Measurements from ENCODE around the gene CD302. TPM values are rescaled to one million over a fixed set of nuclear protein-coding genes. Genes with fewer than 3 reads are reported as not detected.

Gene CD302
- total RNA-seq, 1 experiment from 2014 or later, result 3.3 TPM

DNA sequence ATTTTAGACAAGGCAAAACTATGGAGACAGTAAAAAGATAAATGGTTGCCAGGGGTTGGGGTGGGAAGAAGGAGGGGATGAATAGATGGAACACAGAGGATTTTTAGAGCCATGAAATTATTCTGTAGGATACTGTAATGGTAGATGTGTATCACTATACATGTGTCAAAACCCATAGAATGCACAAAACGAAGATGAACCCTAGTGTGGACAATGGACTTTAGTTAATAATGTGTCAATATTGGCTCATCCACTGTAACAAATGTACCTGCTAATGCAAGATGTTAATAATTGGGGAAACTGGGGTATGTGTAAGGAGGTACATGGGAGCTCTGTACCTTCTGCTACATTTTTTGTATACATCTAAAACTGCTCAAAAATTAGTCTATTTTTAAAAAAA, 1.8 kb upstream of the CD302 start:
- DNase-seq (ENCODE audit: low read depth, low spot score) (no peak), ATAC-seq (no peak)
- POLR2A ChIA-PET, result no interaction called here
- Histone ChIP-seq H3K27me3 (ENCODE audit: control insufficient read depth, insufficient read depth, low read length) (peaks cover 20% of the 10 kb centered on the region), H3K27ac (ENCODE audit: low read length) (no peak overlapping the region), H3K4me1 (ENCODE audit: control insufficient read depth, insufficient read depth, low read length) (peaks cover 7% of the 10 kb centered on the region), H3K4me3 (ENCODE audit: low read depth in 2 of 2, low read length in 2 of 2) (no peak overlapping the region), H3K9me3 (ENCODE audit: control insufficient read depth, insufficient read depth, low read depth, low read length) (no peaks in the 10 kb centered on the region), H3K36me3 (ENCODE audit: control insufficient read depth, insufficient read depth, low read length) (no peaks in the 10 kb centered on the region)
- in situ Hi-C loops (cut with HindIII; ENCODE audit: low pct_unique_long_range_greater_than_20kb, low sequenced_read_pairs) (no loop called here), intact Hi-C loops (cut with micrococcal nuclease; ENCODE audit: unreplicated experiment) (loop anchor here (10.0 kb wide), 1 partner anchor 165 kb away; no protein-coding TSS in a partner anchor)
- CTCF ChIA-PET, result no interaction called here
- no TSS peak for BruUV-seq (replicated peaks)
- TF ChIP-seq TCF7L2 (IDR thresholded peaks at IDR 0.05; ENCODE audit: low read depth, low read length) (no peak), POLR2AphosphoS5 (IDR thresholded peaks at IDR 0.05; ENCODE audit: low read depth, low read length) (no peak), SIN3A (IDR thresholded peaks at IDR 0.05; ENCODE audit: borderline replicate concordance, insufficient read depth, low read depth, low read length) (no peak)
- TF ChIP-seq, protein P1, sequence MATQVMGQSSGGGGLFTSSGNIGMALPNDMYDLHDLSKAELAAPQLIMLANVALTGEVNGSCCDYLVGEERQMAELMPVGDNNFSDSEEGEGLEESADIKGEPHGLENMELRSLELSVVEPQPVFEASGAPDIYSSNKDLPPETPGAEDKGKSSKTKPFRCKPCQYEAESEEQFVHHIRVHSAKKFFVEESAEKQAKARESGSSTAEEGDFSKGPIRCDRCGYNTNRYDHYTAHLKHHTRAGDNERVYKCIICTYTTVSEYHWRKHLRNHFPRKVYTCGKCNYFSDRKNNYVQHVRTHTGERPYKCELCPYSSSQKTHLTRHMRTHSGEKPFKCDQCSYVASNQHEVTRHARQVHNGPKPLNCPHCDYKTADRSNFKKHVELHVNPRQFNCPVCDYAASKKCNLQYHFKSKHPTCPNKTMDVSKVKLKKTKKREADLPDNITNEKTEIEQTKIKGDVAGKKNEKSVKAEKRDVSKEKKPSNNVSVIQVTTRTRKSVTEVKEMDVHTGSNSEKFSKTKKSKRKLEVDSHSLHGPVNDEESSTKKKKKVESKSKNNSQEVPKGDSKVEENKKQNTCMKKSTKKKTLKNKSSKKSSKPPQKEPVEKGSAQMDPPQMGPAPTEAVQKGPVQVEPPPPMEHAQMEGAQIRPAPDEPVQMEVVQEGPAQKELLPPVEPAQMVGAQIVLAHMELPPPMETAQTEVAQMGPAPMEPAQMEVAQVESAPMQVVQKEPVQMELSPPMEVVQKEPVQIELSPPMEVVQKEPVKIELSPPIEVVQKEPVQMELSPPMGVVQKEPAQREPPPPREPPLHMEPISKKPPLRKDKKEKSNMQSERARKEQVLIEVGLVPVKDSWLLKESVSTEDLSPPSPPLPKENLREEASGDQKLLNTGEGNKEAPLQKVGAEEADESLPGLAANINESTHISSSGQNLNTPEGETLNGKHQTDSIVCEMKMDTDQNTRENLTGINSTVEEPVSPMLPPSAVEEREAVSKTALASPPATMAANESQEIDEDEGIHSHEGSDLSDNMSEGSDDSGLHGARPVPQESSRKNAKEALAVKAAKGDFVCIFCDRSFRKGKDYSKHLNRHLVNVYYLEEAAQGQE (IDR thresholded peaks at IDR 0.05; ENCODE audit: insufficient read depth in 1 of 2, low read depth in 2 of 2, low read length in 1 of 2), result no peak
- TF ChIP-seq, protein P2, sequence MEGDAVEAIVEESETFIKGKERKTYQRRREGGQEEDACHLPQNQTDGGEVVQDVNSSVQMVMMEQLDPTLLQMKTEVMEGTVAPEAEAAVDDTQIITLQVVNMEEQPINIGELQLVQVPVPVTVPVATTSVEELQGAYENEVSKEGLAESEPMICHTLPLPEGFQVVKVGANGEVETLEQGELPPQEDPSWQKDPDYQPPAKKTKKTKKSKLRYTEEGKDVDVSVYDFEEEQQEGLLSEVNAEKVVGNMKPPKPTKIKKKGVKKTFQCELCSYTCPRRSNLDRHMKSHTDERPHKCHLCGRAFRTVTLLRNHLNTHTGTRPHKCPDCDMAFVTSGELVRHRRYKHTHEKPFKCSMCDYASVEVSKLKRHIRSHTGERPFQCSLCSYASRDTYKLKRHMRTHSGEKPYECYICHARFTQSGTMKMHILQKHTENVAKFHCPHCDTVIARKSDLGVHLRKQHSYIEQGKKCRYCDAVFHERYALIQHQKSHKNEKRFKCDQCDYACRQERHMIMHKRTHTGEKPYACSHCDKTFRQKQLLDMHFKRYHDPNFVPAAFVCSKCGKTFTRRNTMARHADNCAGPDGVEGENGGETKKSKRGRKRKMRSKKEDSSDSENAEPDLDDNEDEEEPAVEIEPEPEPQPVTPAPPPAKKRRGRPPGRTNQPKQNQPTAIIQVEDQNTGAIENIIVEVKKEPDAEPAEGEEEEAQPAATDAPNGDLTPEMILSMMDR (IDR thresholded peaks at IDR 0.05), result no peak

DNA sequence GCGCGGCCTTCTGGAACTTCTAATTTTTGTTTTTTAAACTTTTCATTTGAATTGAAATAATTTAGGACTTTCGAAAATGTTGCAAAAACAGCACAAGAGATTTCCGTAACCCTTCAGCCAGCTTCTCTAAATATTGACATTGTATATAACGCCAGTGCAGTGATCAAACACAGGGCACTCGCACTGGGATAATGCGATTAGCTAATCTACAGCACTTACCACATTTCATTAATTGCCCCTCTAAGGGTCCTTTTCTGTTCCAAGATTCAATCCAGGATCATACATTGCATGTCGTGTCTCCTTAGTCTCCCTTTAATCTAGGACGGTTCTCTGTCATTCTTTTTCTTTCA, 343 bp upstream of the CD302 start:
- H3K36me3 ChIP-seq (ENCODE audit: control insufficient read depth, insufficient read depth, low read length), result no peaks in the 10 kb centered on the region
- BruUV-seq (replicated peaks), result no TSS peak
- 0 out of 2 replicates have a peak overlapping the region, but pooled peaks have one; percentile 17 for H3K27ac ChIP-seq (ENCODE audit: low read length)
- H3K9me3 ChIP-seq (ENCODE audit: control insufficient read depth, insufficient read depth, low read depth, low read length), result no peaks in the 10 kb centered on the region
- in situ Hi-C loops (cut with HindIII; ENCODE audit: low pct_unique_long_range_greater_than_20kb, low sequenced_read_pairs), result no loop called here
- DNase-seq (ENCODE audit: low read depth, low spot score) (no peak), ATAC-seq (peak; percentile 37; the same call in 1 of the 2 replicates)
- H3K27me3 ChIP-seq (ENCODE audit: control insufficient read depth, insufficient read depth, low read length), result peaks cover 20% of the 10 kb centered on the region
- POLR2A ChIA-PET, result no interaction called here
- TF ChIP-seq, protein P2 (IDR thresholded peaks at IDR 0.05), result no peak
- peaks cover 7% of the 10 kb centered on the region for H3K4me1 ChIP-seq (ENCODE audit: control insufficient read depth, insufficient read depth, low read length)
- H3K4me3 ChIP-seq (ENCODE audit: low read depth in 2 of 2, low read length in 2 of 2), result peak overlapping the region; percentile 71 to 81
- CTCF ChIA-PET, result no interaction called here
- intact Hi-C loops (cut with micrococcal nuclease; ENCODE audit: unreplicated experiment), result loop anchor here (10.0 kb wide), 1 partner anchor 166 kb away; no protein-coding TSS in a partner anchor
